Panc1 (cell line): ENCODE results near the gene FIBCD1. TPM values are rescaled to one million over a fixed set of nuclear protein-coding genes. Genes with fewer than 3 reads are reported as not detected.

Experiments used
- ATAC-seq: fragments of 200-7000 bp; cut with Tn5 transposase; 2 replicates; pipeline ENCODE4 v1.9.1; 2020; ENCODE audit warnings: mild to moderate bottlenecking, moderate library complexity
- BruUV-seq: library from RNA; stranded (reverse); fragments of 400-500 nt; replicated peaks from 2 replicates; lab custom pipeline; 2021; lab: Mats Ljungman, UMichigan
- CTCF ChIA-PET: fragments of 300-600 bp; sonication (Branson Sonifier 250); formaldehyde crosslinking; loops from one replicate; lab custom pipeline; 2022; ENCODE audit warnings: antibody characterized with exemption; lab: Charles Lee
- POLR2A ChIA-PET: fragments of 300-600 bp; sonication (Branson Sonifier 250); formaldehyde crosslinking; loops from one replicate; lab custom pipeline; 2022; ENCODE audit warnings: antibody characterized with exemption; lab: Charles Lee
- DNase-seq: peaks from one replicate; pipeline ENCODE4 v3.0.0-alpha.2; 2010; ENCODE audit warnings: low read depth, low spot score
- H3K27ac ChIP-seq: 2 replicates; pipeline ENCODE4 v1.5.1; 2011; ENCODE audit warnings: mild to moderate bottlenecking, low read length, inconsistent platforms
- H3K27me3 ChIP-seq: fragments of 200-500 bp; sonication (Bioruptor generic); 2 replicates; pipeline ENCODE4 v1.6.0; 2014; ENCODE audit warnings: low read length, inconsistent platforms; ENCODE audit not compliant: control insufficient read depth, insufficient read depth
- H3K36me3 ChIP-seq: fragments of 200-500 bp; sonication (Bioruptor generic); 2 replicates; pipeline ENCODE4 v1.5.1; 2014; ENCODE audit warnings: inconsistent platforms, mild to moderate bottlenecking, low read length, moderate library complexity; ENCODE audit not compliant: control insufficient read depth, insufficient read depth
- H3K4me1 ChIP-seq: 2 replicates; pipeline ENCODE4 v1.5.1; 2011; ENCODE audit warnings: inconsistent platforms, mild to moderate bottlenecking, low read length, moderate library complexity; ENCODE audit not compliant: control insufficient read depth, insufficient read depth
- H3K4me3 ChIP-seq, 2 experiments: 2 replicates each; pipeline ENCODE4 v1.5.1; 2011 to 2012; ENCODE audit warnings: low read depth in 2 of 2, low read length in 2 of 2, mild to moderate bottlenecking in 2 of 2, inconsistent platforms in 1 of 2, moderate library complexity in 1 of 2
- H3K9me3 ChIP-seq: fragments of 200-500 bp; sonication (Bioruptor generic); 2 replicates; pipeline ENCODE4 v1.5.1; 2014; ENCODE audit warnings: low read depth, mild to moderate bottlenecking, inconsistent platforms, low read length, moderate library complexity; ENCODE audit not compliant: control insufficient read depth, insufficient read depth
- POLR2AphosphoS5 ChIP-seq: IDR thresholded peaks from 2 replicates; pipeline ENCODE4 v1.6.1; 2012; ENCODE audit warnings: mild to moderate bottlenecking, low read depth, low read length, moderate library complexity
- SIN3A ChIP-seq: IDR thresholded peaks from 2 replicates; pipeline ENCODE4 v1.6.1; 2012; ENCODE audit warnings: low read depth, mild to moderate bottlenecking, low read length, moderate library complexity, borderline replicate concordance; ENCODE audit not compliant: insufficient read depth
- TCF7L2 ChIP-seq: IDR thresholded peaks from 2 replicates; pipeline ENCODE4 v1.6.1; 2011; ENCODE audit warnings: mild to moderate bottlenecking, low read depth, low read length, inconsistent platforms
- in situ Hi-C: cut with HindIII; loops from 2 replicates; pipeline ENCODE4 v1.10.0; 2016; ENCODE audit warnings: low sequenced_read_pairs, low pct_unique_long_range_greater_than_20kb
- intact Hi-C: fragments of 100-400 bp; cut with micrococcal nuclease; formaldehyde crosslinking; loops from one replicate; pipeline ENCODE4 v1.10.0; 2022; ENCODE audit not compliant: unreplicated experiment
- total RNA-seq: library from RNA; stranded (reverse); gene quantifications from one replicate; pipeline ENCODE4 v1.2.1, GENCODE V29; 2021; ENCODE audit not compliant: unreplicated experiment
- TF ChIP-seq, protein P1 (sequence below): fragments of 450-650 bp; IDR thresholded peaks from 2 replicates; pipeline ENCODE4 v1.5.1; 2017; ENCODE audit warnings: mild to moderate bottlenecking
- TF ChIP-seq, protein P2 (sequence below), 2 experiments: IDR thresholded peaks; 2 replicates each; pipeline ENCODE4 v1.6.1; 2011 to 2012; ENCODE audit warnings: low read depth in 2 of 2, control low read depth in 1 of 2, low read length in 1 of 2, mild to moderate bottlenecking in 1 of 2, moderate library complexity in 1 of 2; ENCODE audit not compliant: insufficient read depth in 1 of 2

The FIBCD1 gene
- total RNA-seq, 1 experiment from 2014 or later, result 16.3 TPM

- Histone ChIP-seq H3K27me3 (no peaks in the 10 kb centered on the region), H3K36me3 (no peaks in the 10 kb centered on the region), H3K9me3 (no peaks in the 10 kb centered on the region), H3K27ac (no peak overlapping the region), H3K4me3 (no peak overlapping the region), H3K4me1 (peaks cover under 1% of the 10 kb centered on the region)
- TF ChIP-seq TCF7L2 (no peak), POLR2AphosphoS5 (no peak), SIN3A (no peak)
- TF ChIP-seq, protein P1, sequence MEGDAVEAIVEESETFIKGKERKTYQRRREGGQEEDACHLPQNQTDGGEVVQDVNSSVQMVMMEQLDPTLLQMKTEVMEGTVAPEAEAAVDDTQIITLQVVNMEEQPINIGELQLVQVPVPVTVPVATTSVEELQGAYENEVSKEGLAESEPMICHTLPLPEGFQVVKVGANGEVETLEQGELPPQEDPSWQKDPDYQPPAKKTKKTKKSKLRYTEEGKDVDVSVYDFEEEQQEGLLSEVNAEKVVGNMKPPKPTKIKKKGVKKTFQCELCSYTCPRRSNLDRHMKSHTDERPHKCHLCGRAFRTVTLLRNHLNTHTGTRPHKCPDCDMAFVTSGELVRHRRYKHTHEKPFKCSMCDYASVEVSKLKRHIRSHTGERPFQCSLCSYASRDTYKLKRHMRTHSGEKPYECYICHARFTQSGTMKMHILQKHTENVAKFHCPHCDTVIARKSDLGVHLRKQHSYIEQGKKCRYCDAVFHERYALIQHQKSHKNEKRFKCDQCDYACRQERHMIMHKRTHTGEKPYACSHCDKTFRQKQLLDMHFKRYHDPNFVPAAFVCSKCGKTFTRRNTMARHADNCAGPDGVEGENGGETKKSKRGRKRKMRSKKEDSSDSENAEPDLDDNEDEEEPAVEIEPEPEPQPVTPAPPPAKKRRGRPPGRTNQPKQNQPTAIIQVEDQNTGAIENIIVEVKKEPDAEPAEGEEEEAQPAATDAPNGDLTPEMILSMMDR, result no peak
- TF ChIP-seq, protein P2, sequence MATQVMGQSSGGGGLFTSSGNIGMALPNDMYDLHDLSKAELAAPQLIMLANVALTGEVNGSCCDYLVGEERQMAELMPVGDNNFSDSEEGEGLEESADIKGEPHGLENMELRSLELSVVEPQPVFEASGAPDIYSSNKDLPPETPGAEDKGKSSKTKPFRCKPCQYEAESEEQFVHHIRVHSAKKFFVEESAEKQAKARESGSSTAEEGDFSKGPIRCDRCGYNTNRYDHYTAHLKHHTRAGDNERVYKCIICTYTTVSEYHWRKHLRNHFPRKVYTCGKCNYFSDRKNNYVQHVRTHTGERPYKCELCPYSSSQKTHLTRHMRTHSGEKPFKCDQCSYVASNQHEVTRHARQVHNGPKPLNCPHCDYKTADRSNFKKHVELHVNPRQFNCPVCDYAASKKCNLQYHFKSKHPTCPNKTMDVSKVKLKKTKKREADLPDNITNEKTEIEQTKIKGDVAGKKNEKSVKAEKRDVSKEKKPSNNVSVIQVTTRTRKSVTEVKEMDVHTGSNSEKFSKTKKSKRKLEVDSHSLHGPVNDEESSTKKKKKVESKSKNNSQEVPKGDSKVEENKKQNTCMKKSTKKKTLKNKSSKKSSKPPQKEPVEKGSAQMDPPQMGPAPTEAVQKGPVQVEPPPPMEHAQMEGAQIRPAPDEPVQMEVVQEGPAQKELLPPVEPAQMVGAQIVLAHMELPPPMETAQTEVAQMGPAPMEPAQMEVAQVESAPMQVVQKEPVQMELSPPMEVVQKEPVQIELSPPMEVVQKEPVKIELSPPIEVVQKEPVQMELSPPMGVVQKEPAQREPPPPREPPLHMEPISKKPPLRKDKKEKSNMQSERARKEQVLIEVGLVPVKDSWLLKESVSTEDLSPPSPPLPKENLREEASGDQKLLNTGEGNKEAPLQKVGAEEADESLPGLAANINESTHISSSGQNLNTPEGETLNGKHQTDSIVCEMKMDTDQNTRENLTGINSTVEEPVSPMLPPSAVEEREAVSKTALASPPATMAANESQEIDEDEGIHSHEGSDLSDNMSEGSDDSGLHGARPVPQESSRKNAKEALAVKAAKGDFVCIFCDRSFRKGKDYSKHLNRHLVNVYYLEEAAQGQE (IDR thresholded peaks at IDR 0.05; ENCODE audit: insufficient read depth in 1 of 2, low read depth in 2 of 2, low read length in 1 of 2), result no peak
- POLR2A ChIA-PET, result no interaction called here
- no peak for DNase-seq
- intact Hi-C loops (no loop called here), in situ Hi-C loops (no loop called here)
- CTCF ChIA-PET, result interaction anchor here (0.5 kb wide), 1 partner anchor 12 kb away, joined by 7 read pairs; no protein-coding TSS in a partner anchor
- no TSS peak for BruUV-seq
- no peak for ATAC-seq
Observed at GRCh38 chr9:130921989-130922892, 16.8 kb downstream of the FIBCD1 start.

DNA sequence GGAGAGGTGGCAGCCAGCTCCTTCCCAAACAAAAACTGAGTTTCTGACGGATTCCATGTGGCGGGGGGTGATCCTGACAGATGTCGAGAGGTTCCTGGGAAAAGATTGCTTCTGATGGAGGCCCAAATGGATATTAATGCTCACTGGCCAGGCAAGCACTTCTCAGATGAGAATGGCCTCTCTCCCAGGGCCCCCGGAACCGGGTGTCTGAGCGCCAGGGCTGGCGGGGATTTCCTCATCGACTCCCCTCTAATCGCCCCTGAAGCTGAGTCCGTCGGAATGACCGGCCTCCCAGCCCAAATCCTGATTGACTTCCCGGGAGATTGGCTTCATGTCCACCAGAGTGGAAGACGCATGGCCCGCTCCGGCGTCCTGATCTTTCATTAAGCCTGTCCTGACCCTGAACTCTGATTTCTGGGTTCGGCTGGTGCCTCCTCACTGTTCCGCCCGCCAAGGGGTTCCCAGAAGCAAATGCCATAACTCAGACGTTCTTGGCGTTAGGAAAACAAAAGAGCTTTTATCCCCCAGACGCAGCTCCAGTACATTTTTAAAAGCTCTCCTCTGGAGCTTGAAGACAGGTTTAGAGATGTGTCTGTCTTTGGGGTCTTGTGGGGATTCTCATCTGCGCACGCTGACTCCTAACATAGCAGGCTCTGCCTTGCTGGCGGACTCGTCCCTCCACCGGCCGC is 17.6 kb downstream of the FIBCD1 start:
- BruUV-seq, result no TSS peak
- Histone ChIP-seq H3K4me3 (no peak overlapping the region), H3K36me3 (no peaks in the 10 kb centered on the region), H3K27me3 (no peaks in the 10 kb centered on the region), H3K4me1 (no peaks in the 10 kb centered on the region), H3K9me3 (no peaks in the 10 kb centered on the region), H3K27ac (no peak overlapping the region)
- ChIA-PET POLR2A (no interaction called here), CTCF (no interaction called here)
- ATAC-seq (no peak), DNase-seq (no peak)
- TF ChIP-seq, protein P2 (IDR thresholded peaks at IDR 0.05; ENCODE audit: insufficient read depth in 1 of 2, low read depth in 2 of 2, low read length in 1 of 2), result no peak
- TF ChIP-seq TCF7L2 (no peak), SIN3A (no peak), POLR2AphosphoS5 (no peak)
- TF ChIP-seq, protein P1, result no peak
- in situ Hi-C loops, result no loop called here
- intact Hi-C loops, result no loop called here
